ENCODE measurements around the gene HECTD1.
"Not testable (repeated sequence)": the region's sequence is repeated elsewhere in the genome, so short reads cannot be mapped to it uniquely, and the experiment has no call there.

Gene HECTD1

GRCh38 chr14:31096255-31096654, 111.3 kb downstream of the HECTD1 start:
- H4K8ac ChIP-seq (ENCODE audit: low read depth, low read length) = no peak overlapping the region
- no peak overlapping the region for H2AK5ac ChIP-seq (ENCODE audit: low read length)
- no peaks in the 10 kb centered on the region for H3K4me1 ChIP-seq (ENCODE audit: control insufficient read depth in 1 of 2, insufficient read depth in 2 of 2, low read length in 2 of 2)
- H2BK5ac ChIP-seq (ENCODE audit: low read depth, low read length, poor library complexity) = no peak overlapping the region
- no peaks in the 10 kb centered on the region for H3K9me3 ChIP-seq (ENCODE audit: insufficient read depth, low read depth, low read length)
- H3K79me2 ChIP-seq (ENCODE audit: control insufficient read depth, insufficient read depth, low read length, poor library complexity) = no peaks in the 10 kb centered on the region
- H3K36me3 ChIP-seq (ENCODE audit: control insufficient read depth in 1 of 2, insufficient read depth in 2 of 2, low read length in 2 of 2) = peaks cover 11 to 20% of the 10 kb centered on the region in 2 experiments
- no peak overlapping the region for H3K9ac ChIP-seq (ENCODE audit: low read length)
- no peaks in the 10 kb centered on the region for H3K27me3 ChIP-seq (ENCODE audit: insufficient read depth, low read length)
- no peak overlapping the region for H3K18ac ChIP-seq (ENCODE audit: low read length)
- H3K4me3 ChIP-seq (ENCODE audit: low read depth, low read length) = no peak overlapping the region
- H3K4ac ChIP-seq (ENCODE audit: low read depth, low read length) = no peak overlapping the region
- H4K91ac ChIP-seq (ENCODE audit: low read depth, low read length) = no peak overlapping the region
- H3K23ac ChIP-seq (ENCODE audit: low read length) = no peak overlapping the region
- no peak overlapping the region for H2AFZ ChIP-seq (ENCODE audit: insufficient read depth, low read length, poor library complexity)
- no peak overlapping the region for H3K4me2 ChIP-seq (ENCODE audit: low read length)
- H4K12ac ChIP-seq (ENCODE audit: low read depth, low read length) = no peak overlapping the region
- H3K79me1 ChIP-seq (ENCODE audit: low read length) = no peaks in the 10 kb centered on the region
- no peak overlapping the region for H2BK12ac ChIP-seq (ENCODE audit: low read length)
- H2BK120ac ChIP-seq (ENCODE audit: insufficient read depth, low read length, poor library complexity) = no peak overlapping the region
- no CpG with 5 or more reads among the region's 6 CpGs for WGBS (ENCODE audit: extremely low coverage, insufficient coverage, insufficient read length)
- DNase-seq = peak in 1 of 2 donors; percentile 10
- no peak overlapping the region for H3K14ac ChIP-seq (ENCODE audit: low read length)
- no peak overlapping the region for H3K27ac ChIP-seq (ENCODE audit: low read depth, low read length)

GRCh38 chr14:31095817-31096216, 111.8 kb downstream of the HECTD1 start:
- not testable (repeated sequence) for H3K4me1 ChIP-seq (ENCODE audit: control insufficient read depth in 1 of 2, insufficient read depth in 2 of 2, low read length in 2 of 2); H3K9ac ChIP-seq (ENCODE audit: low read length); H2BK12ac ChIP-seq (ENCODE audit: low read length); H3K9me3 ChIP-seq (ENCODE audit: insufficient read depth, low read depth, low read length); H3K14ac ChIP-seq (ENCODE audit: low read length); H2BK120ac ChIP-seq (ENCODE audit: insufficient read depth, low read length, poor library complexity); H3K18ac ChIP-seq (ENCODE audit: low read length); H3K79me1 ChIP-seq (ENCODE audit: low read length); H4K12ac ChIP-seq (ENCODE audit: low read depth, low read length); H3K4me3 ChIP-seq (ENCODE audit: low read depth, low read length); H3K4me2 ChIP-seq (ENCODE audit: low read length); DNase-seq; H4K91ac ChIP-seq (ENCODE audit: low read depth, low read length); H2BK5ac ChIP-seq (ENCODE audit: low read depth, low read length, poor library complexity); H3K23ac ChIP-seq (ENCODE audit: low read length); H3K27ac ChIP-seq (ENCODE audit: low read depth, low read length); H3K27me3 ChIP-seq (ENCODE audit: insufficient read depth, low read length); H2AK5ac ChIP-seq (ENCODE audit: low read length); H3K79me2 ChIP-seq (ENCODE audit: control insufficient read depth, insufficient read depth, low read length, poor library complexity); H4K8ac ChIP-seq (ENCODE audit: low read depth, low read length); H3K4ac ChIP-seq (ENCODE audit: low read depth, low read length); H2AFZ ChIP-seq (ENCODE audit: insufficient read depth, low read length, poor library complexity)
- H3K36me3 ChIP-seq (ENCODE audit: control insufficient read depth in 1 of 2, insufficient read depth in 2 of 2, low read length in 2 of 2) = peaks cover 9 to 17% of the 10 kb centered on the region in 2 experiments
- no CpG with 5 or more reads among the region's 8 CpGs for WGBS (ENCODE audit: extremely low coverage, insufficient coverage, insufficient read length)

GRCh38 chr14:31093884-31094839, 113.4 kb downstream of the HECTD1 start:
- not testable (repeated sequence) for H4K91ac ChIP-seq (ENCODE audit: low read depth, low read length); H2BK5ac ChIP-seq (ENCODE audit: low read depth, low read length, poor library complexity); H2AFZ ChIP-seq (ENCODE audit: insufficient read depth, low read length, poor library complexity); H4K8ac ChIP-seq (ENCODE audit: low read depth, low read length); H3K9me3 ChIP-seq (ENCODE audit: insufficient read depth, low read depth, low read length); H3K4me1 ChIP-seq (ENCODE audit: control insufficient read depth in 1 of 2, insufficient read depth in 2 of 2, low read length in 2 of 2); H3K23ac ChIP-seq (ENCODE audit: low read length); H3K9ac ChIP-seq (ENCODE audit: low read length); DNase-seq; H2BK120ac ChIP-seq (ENCODE audit: insufficient read depth, low read length, poor library complexity); H3K27me3 ChIP-seq (ENCODE audit: insufficient read depth, low read length); H3K4ac ChIP-seq (ENCODE audit: low read depth, low read length); H3K79me2 ChIP-seq (ENCODE audit: control insufficient read depth, insufficient read depth, low read length, poor library complexity); H3K79me1 ChIP-seq (ENCODE audit: low read length); H4K12ac ChIP-seq (ENCODE audit: low read depth, low read length); H3K4me2 ChIP-seq (ENCODE audit: low read length); H2BK12ac ChIP-seq (ENCODE audit: low read length); H3K27ac ChIP-seq (ENCODE audit: low read depth, low read length); H2AK5ac ChIP-seq (ENCODE audit: low read length); H3K4me3 ChIP-seq (ENCODE audit: low read depth, low read length); H3K18ac ChIP-seq (ENCODE audit: low read length); H3K14ac ChIP-seq (ENCODE audit: low read length)
- peaks cover 9 to 11% of the 10 kb centered on the region in 2 experiments for H3K36me3 ChIP-seq (ENCODE audit: control insufficient read depth in 1 of 2, insufficient read depth in 2 of 2, low read length in 2 of 2)
- whole genome bisulfite sequencing (ENCODE audit: extremely low coverage, insufficient coverage, insufficient read length) = no CpG with 5 or more reads among the region's 10 CpGs

GRCh38 chr14:31092160-31092708, 115.4 kb downstream of the HECTD1 start:
- H3K79me2 ChIP-seq (ENCODE audit: control insufficient read depth, insufficient read depth, low read length, poor library complexity) = no peaks in the 10 kb centered on the region
- no peak overlapping the region for H2BK5ac ChIP-seq (ENCODE audit: low read depth, low read length, poor library complexity)
- DNase-seq = no peak
- no peak overlapping the region for H4K91ac ChIP-seq (ENCODE audit: low read depth, low read length)
- H3K4me1 ChIP-seq (ENCODE audit: control insufficient read depth in 1 of 2, insufficient read depth in 2 of 2, low read length in 2 of 2) = no peaks in the 10 kb centered on the region
- no CpG with 5 or more reads among the region's 2 CpGs for WGBS (ENCODE audit: extremely low coverage, insufficient coverage, insufficient read length)
- no peak overlapping the region for H2BK12ac ChIP-seq (ENCODE audit: low read length)
- no peak overlapping the region for H4K8ac ChIP-seq (ENCODE audit: low read depth, low read length)
- no peak overlapping the region for H3K9ac ChIP-seq (ENCODE audit: low read length)
- no peak overlapping the region for H2BK120ac ChIP-seq (ENCODE audit: insufficient read depth, low read length, poor library complexity)
- H3K27me3 ChIP-seq (ENCODE audit: insufficient read depth, low read length) = no peaks in the 10 kb centered on the region
- no peak overlapping the region for H2AFZ ChIP-seq (ENCODE audit: insufficient read depth, low read length, poor library complexity)
- H3K23ac ChIP-seq (ENCODE audit: low read length) = no peak overlapping the region
- H3K14ac ChIP-seq (ENCODE audit: low read length) = no peak overlapping the region
- no peak overlapping the region for H4K12ac ChIP-seq (ENCODE audit: low read depth, low read length)
- H3K4me3 ChIP-seq (ENCODE audit: low read depth, low read length) = no peak overlapping the region
- H2AK5ac ChIP-seq (ENCODE audit: low read length) = no peak overlapping the region
- no peaks in the 10 kb centered on the region for H3K79me1 ChIP-seq (ENCODE audit: low read length)
- no peaks in the 10 kb centered on the region for H3K9me3 ChIP-seq (ENCODE audit: insufficient read depth, low read depth, low read length)
- H3K27ac ChIP-seq (ENCODE audit: low read depth, low read length) = no peak overlapping the region
- no peak overlapping the region for H3K4ac ChIP-seq (ENCODE audit: low read depth, low read length)
- H3K36me3 ChIP-seq (ENCODE audit: control insufficient read depth in 1 of 2, insufficient read depth in 2 of 2, low read length in 2 of 2) = peaks cover 4% of the 10 kb centered on the region in 2 experiments
- no peak overlapping the region for H3K4me2 ChIP-seq (ENCODE audit: low read length)
- H3K18ac ChIP-seq (ENCODE audit: low read length) = no peak overlapping the region
